DOHH2 (cell line): ENCODE measurements around the gene CXXC5.

Source experiments
- H3F3A ChIP-seq: fragments of 200-600 bp; sonication (generic), shearing (Covaris generic); 2 replicates; pipeline ENCODE4 v1.6.0; 2016; ENCODE audit warnings: antibody characterized with exemption, mild to moderate bottlenecking; ENCODE audit not compliant: control insufficient read depth, insufficient read depth
- H3K27ac ChIP-seq: fragments of 200-600 bp; sonication (generic); 2 replicates; pipeline ENCODE4 v1.5.1; 2014; ENCODE audit warnings: low read depth, mild to moderate bottlenecking, low read length, moderate library complexity
- H3K27me3 ChIP-seq: fragments of 200-600 bp; sonication (generic); 2 replicates; pipeline ENCODE4 v1.6.1; 2014; ENCODE audit warnings: mild to moderate bottlenecking, low read length, mixed read lengths; ENCODE audit not compliant: control insufficient read depth
- H3K36me3 ChIP-seq: fragments of 200-600 bp; sonication (generic); 2 replicates; pipeline ENCODE4 v1.6.1; 2014; ENCODE audit warnings: mild to moderate bottlenecking, low read length, moderate library complexity, mixed read lengths; ENCODE audit not compliant: control insufficient read depth
- H3K4me1 ChIP-seq: fragments of 200-600 bp; sonication (generic); 2 replicates; pipeline ENCODE4 v1.6.1; 2014; ENCODE audit warnings: mild to moderate bottlenecking, low read length, mixed read lengths; ENCODE audit not compliant: control insufficient read depth
- H3K4me2 ChIP-seq: fragments of 200-600 bp; sonication (generic); 2 replicates; pipeline ENCODE4 v1.6.0; 2014; ENCODE audit warnings: mild to moderate bottlenecking, low read length, moderate library complexity
- H3K4me3 ChIP-seq: fragments of 200-600 bp; sonication (generic); 2 replicates; pipeline ENCODE4 v1.5.1; 2014; ENCODE audit warnings: mild to moderate bottlenecking, low read length, mixed read lengths
- H3K79me2 ChIP-seq: fragments of 200-600 bp; sonication (generic); 2 replicates; pipeline ENCODE4 v1.6.1; 2014; ENCODE audit warnings: mild to moderate bottlenecking, low read length, mixed read lengths; ENCODE audit not compliant: control insufficient read depth
- H3K9me2 ChIP-seq: fragments of 200-600 bp; sonication (generic); replicated peaks from 2 replicates; pipeline ENCODE4 v1.6.1; 2014; ENCODE audit warnings: mild to moderate bottlenecking, low read length, mixed read lengths; ENCODE audit not compliant: control insufficient read depth
- H3K9me3 ChIP-seq: fragments of 200-600 bp; sonication (generic); 2 replicates; pipeline ENCODE4 v1.6.1; 2014; ENCODE audit warnings: antibody characterized with exemption, low read length, mixed read lengths; ENCODE audit not compliant: control insufficient read depth, insufficient read depth
- H4K20me1 ChIP-seq: fragments of 200-600 bp; sonication (generic); 2 replicates; pipeline ENCODE4 v1.6.0; 2014; ENCODE audit warnings: low read depth, mild to moderate bottlenecking, antibody characterized with exemption, low read length, moderate library complexity; ENCODE audit not compliant: control insufficient read depth, insufficient read depth
- CTCF ChIP-seq: fragments of 200-600 bp; sonication (generic); IDR thresholded peaks from one replicate; pipeline ENCODE4 v1.5.1; 2014; ENCODE audit warnings: antibody characterized with exemption, mild to moderate bottlenecking, low read depth, low read length; ENCODE audit not compliant: poor library complexity, severe bottlenecking
- EZH2phosphoT487 ChIP-seq: fragments of 200-600 bp; sonication (generic); IDR thresholded peaks from 2 replicates; pipeline ENCODE4 v1.6.1; 2017; ENCODE audit warnings: borderline replicate concordance, mild to moderate bottlenecking, antibody characterized with exemption, low read length, moderate library complexity, mixed read lengths

The CXXC5 gene

DNA sequence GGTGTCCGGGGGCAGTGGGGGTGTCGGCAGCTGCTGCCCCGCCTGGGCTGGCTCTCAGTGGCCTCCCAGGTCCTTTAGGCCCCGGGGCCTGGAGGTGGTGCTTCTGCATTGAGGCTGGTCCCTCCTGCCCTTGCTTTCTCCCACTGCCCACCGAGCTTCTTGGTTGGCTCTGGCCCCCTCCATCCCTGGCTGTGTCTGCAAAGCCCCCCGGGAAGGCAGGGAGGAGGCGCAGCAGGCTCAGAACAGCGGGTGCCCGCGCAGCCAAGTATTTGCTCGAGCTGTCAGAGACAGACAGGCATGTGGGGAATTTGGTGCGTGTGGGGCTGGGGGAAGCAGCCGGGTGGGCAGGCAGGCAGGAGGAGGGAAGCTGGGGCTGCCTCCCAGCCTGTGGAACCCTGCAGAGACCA lies 11.5 kb downstream of the CXXC5 start:
- peaks cover 98% of the 10 kb centered on the region for H3K79me2 ChIP-seq
- H3K9me2 ChIP-seq = no peaks in the 10 kb centered on the region
- TF ChIP-seq CTCF = no peak
- no peak for TF ChIP-seq EZH2phosphoT487
- H3K36me3 ChIP-seq = peaks cover 12% of the 10 kb centered on the region
- peaks cover 19% of the 10 kb centered on the region; the same call in 1 of the 2 replicates for H4K20me1 ChIP-seq
- H3F3A ChIP-seq = no peaks in the 10 kb centered on the region
- H3K27ac ChIP-seq = no peak overlapping the region
- no peaks in the 10 kb centered on the region for H3K27me3 ChIP-seq
- no peak overlapping the region for H3K4me3 ChIP-seq
- peak overlapping the region; percentile 26 for H3K4me2 ChIP-seq
- no peaks in the 10 kb centered on the region for H3K9me3 ChIP-seq
- peaks cover 82% of the 10 kb centered on the region for H3K4me1 ChIP-seq

GRCh38 chr5:139660105-139660922 lies 12.2 kb downstream of the CXXC5 start:
- Histone ChIP-seq H3K9me2 (no peaks in the 10 kb centered on the region), H3K4me2 (peak overlapping the region; percentile 26), H3K79me2 (peaks cover 98% of the 10 kb centered on the region), H3F3A (no peaks in the 10 kb centered on the region), H3K4me3 (no peak overlapping the region), H3K36me3 (peaks cover 13% of the 10 kb centered on the region), H3K9me3 (no peaks in the 10 kb centered on the region), H3K27me3 (no peaks in the 10 kb centered on the region), H3K4me1 (peaks cover 85% of the 10 kb centered on the region), H4K20me1 (peaks cover 16% of the 10 kb centered on the region; the same call in 1 of the 2 replicates), H3K27ac (no peak overlapping the region)
- TF ChIP-seq EZH2phosphoT487 (no peak), CTCF (no peak)

DNA sequence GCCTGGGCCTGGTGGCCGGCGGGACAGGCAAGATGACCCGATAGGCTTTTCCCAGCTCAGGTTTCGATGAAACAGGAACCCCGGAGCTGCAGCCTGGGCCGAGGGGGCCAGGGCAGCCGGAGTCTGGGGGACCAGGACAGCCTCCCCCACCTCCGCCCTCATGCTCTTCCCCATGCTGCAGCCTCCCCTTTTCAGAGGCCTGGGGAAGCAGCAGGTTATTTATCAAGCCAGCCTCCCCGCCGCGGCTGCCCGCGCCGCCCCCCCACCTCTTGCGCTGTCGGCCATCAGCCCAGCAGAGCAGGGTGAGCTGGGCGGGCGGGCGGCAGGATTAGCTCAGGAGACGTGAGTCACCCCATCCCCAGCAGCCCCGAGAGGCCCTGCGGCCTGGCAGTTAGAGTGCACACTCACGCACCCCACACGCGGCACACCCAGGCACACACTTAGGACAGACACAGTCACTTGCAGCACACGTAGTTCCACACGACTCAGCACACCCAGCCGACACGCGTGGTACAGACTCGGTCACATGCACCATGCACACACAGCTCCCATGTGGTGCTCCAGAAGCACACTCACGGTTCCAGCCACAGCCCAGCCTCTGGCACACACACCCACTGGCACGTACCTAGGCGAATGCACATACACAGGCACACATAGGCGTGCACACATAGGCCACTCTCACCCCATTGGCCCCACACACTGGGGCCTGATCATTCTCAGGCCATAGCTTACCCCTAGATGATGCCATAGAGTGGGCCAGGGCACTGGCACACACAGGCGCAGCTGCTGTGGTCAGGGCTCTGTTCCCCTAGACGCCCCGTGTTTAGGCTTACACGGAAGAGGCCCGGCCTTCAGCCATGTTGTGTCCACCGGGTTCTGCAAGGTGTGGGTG lies 13.0 kb downstream of the CXXC5 start:
- Histone ChIP-seq H3K9me2 (no peaks in the 10 kb centered on the region), H3K27ac (no peak overlapping the region), H3K79me2 (peaks cover 98% of the 10 kb centered on the region)

More for the DNA sequence above, 13.0 kb downstream of the CXXC5 start:
- Histone ChIP-seq H3K9me3 (no peaks in the 10 kb centered on the region), H3K36me3 (peaks cover 13% of the 10 kb centered on the region), H3F3A (no peaks in the 10 kb centered on the region), H3K4me3 (no peak overlapping the region), H3K4me2 (peak overlapping the region; percentile 10), H3K27me3 (no peaks in the 10 kb centered on the region), H4K20me1 (peaks cover 16% of the 10 kb centered on the region; the same call in 1 of the 2 replicates), H3K4me1 (peaks cover 91% of the 10 kb centered on the region)
- TF ChIP-seq EZH2phosphoT487 = no peak
- TF ChIP-seq CTCF = no peak
